RPMI8226 (cell line): ENCODE results near the gene DHCR24.

Source experiments
- DNase-seq: peaks from one replicate; pipeline ENCODE4 v3.0.0-alpha.2; 2015

The DHCR24 gene

DNA sequence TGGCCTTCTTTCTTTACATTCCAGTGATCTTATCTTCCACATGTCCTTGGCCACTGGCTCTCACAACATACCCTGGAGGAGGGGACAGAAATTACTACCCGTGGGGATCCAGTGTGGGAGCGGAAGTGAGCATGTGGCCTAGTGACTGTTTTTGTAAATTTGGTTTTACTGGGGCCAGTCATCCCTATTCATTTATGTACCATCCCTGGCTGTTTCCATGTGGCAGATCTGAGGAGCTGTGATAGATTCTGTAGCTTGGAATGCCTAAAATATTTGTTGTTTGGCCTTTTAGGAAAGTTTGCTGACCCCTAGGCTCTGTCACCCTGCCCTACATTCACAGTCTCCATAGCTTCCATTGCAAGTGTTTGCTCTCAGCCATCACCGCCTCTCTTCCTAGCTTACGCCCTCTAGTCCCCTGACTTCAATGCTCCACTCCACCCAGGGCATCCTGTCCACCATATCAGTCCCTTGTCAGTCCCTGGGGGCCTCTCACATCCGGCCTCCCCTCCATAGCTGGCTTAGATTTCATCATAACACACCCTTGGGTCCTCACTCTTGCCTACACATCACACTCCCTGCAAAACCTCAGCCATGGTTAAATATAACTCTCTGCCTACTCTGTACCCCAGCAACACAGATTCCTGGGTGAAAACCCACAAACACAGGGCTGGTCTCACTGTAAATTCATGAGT, 25.8 kb downstream of the DHCR24 start:
- no peak for DNase-seq

- DNase-seq, result no peak
Observed at GRCh38 chr1:54859700-54860391, 27.1 kb downstream of the DHCR24 start.

- no peak for DNase-seq
Observed at GRCh38 chr1:54857746-54858561, 29.0 kb downstream of the DHCR24 start.

DNA sequence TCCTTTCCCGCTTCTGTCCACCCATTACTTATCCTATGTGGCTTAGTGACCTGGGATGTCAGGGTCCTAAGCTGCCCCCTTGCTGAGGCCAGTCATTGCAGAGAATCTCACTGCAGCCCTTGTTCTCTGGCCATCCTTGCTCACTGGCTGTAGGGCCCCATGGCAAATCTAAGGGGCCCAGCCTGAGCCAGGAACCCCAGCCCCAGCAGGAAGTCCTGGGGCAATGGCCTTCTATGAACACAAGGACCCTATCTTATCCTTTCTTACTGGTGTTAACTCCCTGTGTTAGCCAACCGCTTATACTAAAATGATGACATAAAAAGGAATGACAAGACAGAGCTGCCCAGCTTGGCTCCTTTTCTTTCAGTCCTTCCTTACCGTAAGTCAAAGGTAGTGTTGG, 29.9 kb downstream of the DHCR24 start:
- no peak for DNase-seq

DNA sequence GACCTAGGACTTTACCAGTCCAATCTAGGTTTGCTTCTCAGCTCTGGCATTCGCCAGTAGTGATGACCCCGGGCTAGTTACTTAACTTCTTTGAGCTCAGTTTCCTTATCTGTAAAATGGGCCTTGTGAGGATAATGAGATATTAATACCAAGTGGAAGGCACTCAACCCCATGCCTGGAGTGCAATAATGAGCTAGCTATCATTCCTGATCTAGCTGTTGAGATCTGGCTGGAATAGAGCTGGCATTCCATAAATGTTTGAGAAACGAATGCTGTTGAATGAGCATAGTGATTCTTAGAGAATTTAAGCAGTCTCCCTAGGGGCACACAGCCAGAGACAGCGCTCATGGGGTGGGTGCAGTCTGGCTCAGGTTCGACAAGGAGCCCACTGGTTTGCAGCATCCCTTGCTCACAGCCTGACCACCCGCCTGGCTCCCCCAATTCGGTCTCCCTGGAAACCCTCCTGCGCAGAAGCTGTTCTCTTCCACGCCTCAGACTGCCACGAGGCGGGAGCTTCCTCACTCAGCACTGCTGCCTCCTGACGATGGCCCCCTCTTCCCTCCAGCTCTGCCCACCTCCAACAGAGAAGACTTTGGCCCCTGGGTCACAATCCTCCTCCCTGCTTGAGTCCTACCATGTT, 32.5 kb downstream of the DHCR24 start:
- DNase-seq, result no peak

DNA sequence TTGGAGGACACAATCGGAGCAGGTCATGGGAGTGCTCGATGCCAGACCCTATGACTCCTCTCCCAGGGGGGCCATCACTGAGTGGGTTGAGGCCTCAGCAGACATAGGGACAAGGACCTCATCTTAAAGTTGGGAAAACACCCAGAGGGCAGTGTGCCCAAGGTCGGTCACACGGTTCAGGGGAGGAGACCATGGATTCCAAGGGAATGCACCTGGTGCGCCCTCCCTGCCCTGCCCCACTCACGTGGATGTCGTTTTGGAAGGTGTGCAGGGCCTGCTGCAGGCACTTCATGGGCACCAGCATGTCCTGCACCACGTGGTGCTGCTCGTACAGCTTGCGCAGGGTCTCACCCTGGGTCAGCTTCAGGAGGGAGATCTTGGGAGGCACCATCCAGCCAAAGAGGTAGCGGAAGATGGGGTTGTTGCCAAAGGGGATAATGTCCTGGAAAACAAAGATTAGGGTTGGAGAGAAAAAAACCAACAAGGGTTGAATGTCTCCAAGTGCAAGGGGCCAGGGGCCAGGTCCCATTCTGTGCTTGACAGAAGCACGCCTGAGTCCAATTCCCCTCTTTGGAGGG, 33.1 kb downstream of the DHCR24 start:
- no peak for DNase-seq

GRCh38 chr1:54853096-54853792, 33.8 kb downstream of the DHCR24 start:
- no peak for DNase-seq

DNA sequence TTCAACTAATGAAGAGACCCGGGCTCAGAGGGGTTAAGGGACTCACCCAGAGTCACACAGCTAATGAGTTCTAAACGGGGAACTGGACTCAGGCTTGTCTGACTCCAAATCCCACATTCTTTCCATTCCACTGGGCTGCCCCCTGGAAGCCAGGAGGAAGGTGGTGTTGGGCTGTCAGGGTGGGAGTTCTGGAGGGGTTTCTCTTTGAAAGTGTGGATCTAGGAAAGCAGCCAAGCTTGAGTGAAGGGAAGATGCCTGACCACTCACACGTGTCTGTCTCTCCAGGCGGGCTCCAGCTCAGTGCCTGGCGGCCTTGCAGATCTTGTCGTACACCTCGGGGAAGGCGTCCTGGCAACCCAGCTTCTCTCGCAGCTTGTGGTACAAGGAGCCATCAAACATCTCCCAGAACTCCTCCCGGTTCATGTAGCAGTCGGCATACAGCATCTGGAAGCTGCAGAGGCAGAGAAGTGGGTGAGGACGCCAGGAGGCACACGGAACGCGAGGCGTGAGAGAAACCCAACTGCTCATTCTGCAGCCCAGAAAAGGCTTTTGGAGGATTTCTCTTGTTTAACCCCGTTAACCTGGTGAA, 35.0 kb downstream of the DHCR24 start:
- DNase-seq, result no peak

- DNase-seq, result no peak
Observed at GRCh38 chr1:54851406-54851805, 35.6 kb downstream of the DHCR24 start.

- no peak for DNase-seq
Observed at GRCh38 chr1:54850737-54851136, 36.3 kb downstream of the DHCR24 start.

DNA sequence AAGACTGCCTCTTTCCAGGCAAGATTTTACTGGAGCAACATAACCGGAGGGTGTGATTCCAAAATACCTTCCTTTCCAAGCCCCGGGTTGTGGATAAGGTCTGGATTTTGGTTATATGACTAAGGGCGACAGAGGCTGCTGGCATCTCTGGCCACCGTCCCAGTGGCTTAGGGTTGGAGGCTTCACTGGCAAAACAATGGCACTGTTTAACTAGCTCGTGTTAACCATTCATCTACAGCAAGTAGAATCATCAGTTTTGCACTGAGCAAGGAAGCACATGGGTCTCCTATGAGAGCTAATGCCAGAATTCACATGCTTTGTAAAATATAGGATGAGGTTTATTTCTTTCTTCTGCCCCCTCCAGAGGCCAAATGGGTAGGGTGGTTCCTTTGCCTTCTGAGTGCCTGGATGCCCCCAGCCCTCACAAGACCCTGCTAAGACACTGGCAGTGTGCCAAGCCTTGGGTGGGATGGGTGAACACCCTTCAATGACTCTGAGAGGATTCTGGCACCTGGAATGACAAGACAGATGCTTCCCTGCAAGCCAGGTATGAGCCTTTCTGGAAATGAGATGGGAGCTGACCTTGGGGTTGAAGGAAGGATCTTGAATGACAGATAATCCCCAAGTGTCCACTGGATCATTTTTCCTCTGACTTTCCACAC, 36.8 kb downstream of the DHCR24 start:
- DNase-seq, result no peak

- DNase-seq, result no peak
Observed at GRCh38 chr1:54849219-54850068, 37.6 kb downstream of the DHCR24 start.

DNA sequence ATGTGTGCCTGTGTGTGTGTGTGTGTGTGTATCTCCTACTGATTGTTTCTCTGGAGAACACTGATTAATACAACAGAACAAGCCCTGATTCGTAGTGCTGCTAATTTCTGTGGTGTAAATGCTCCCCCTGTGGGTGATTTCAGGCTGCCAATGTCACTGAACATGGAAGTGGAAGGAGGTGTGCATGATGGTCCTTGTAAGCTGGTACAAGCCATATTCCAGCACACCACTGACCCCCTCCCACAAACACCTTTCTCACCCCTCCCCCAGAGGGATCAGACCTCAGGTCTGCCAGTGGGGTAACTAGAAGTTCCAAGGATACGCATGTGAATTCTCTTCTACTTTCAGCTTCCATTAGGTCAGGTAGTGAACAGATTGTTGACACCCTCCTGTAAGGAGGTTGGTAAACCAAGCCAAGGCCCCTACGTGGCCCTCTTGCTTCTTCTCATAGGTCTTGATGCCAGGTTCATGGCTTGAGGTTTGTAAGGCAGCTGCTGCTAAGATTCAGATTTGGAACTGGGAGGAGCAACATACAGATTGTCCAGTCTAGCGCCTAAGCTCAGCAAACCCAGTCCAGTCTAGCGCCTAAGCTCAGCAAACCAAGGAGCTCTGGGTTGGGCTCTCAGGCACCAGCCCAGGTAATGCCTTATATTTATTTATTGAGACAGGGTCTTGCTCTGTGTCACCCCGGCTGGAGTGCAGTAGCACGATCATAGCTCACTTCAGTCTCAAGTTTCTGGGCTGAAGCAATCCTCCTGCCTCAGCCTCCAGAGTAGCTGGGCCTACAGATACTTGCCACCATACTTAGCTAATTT, 38.7 kb downstream of the DHCR24 start:
- no peak for DNase-seq

DNA sequence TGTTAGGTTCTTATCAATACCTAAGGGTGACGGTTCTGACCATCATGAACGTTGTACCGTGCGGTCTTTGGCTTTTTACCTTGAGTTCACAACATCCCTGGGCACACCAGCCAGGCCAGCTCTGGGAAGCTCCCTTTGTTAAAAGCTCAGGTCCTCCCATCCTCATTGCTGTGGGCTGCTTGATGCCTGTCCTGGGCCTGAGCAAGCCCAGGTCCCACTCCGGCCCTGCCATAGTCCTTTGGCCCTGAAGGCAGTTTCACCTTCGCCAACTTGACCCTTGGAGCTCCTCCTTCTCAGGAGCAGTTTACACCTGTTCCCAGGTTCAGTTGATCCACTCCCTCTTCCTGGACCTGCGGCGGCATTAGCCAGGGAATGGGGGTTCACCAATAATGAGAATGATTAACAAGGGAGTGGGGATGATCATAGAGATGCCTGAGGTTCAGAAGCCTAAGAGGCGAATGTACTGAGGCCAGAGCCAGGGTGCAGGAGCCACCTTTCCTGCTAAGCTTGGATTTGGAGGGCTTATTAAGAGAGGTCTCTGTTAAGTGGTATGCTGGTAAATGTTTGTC, 40.2 kb downstream of the DHCR24 start:
- no peak for DNase-seq

DNA sequence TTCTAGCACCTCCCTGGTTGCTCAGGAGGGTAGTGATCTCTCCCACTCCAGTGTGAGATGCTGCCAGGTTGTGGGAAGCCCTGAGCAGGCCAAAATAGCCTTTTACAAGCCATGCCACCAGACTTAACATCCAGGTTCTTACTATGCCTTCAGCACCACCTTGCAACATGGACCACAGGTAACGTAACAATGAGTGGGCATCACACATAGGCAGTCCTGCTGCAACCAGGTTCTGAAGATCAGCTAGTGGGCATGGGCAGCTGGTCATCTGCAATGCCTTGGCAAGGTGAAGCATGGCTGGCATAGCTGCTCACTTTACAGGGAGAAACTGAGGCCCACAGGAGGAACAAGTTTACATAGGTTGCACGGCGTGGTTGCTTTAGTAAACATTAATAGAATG, 40.7 kb downstream of the DHCR24 start:
- DNase-seq, result no peak

- no peak for DNase-seq
Observed at GRCh38 chr1:54845772-54846171, 41.2 kb downstream of the DHCR24 start.

GRCh38 chr1:54844564-54844963, 42.4 kb downstream of the DHCR24 start:
- DNase-seq, result no peak

- no peak for DNase-seq
Observed at GRCh38 chr1:54843449-54843848, 43.5 kb downstream of the DHCR24 start.

GRCh38 chr1:54842963-54843362, 44.0 kb downstream of the DHCR24 start:
- no peak for DNase-seq
